B cell (primary cell): ENCODE results near the gene L3MBTL4.

Source experiments
- CTCF ChIP-seq: fragments of 200-600 bp; IDR thresholded peaks from one replicate; pipeline ENCODE4 v1.8.0; 2022; ENCODE audit warnings: antibody characterized with exemption, mild to moderate bottlenecking
- EZH2 ChIP-seq: IDR thresholded peaks from 2 replicates; pipeline ENCODE4 v1.6.1; 2012; ENCODE audit warnings: borderline replicate concordance, low read depth, mild to moderate bottlenecking, moderate library complexity, low read length; ENCODE audit not compliant: insufficient read depth, poor library complexity, severe bottlenecking

DNA sequence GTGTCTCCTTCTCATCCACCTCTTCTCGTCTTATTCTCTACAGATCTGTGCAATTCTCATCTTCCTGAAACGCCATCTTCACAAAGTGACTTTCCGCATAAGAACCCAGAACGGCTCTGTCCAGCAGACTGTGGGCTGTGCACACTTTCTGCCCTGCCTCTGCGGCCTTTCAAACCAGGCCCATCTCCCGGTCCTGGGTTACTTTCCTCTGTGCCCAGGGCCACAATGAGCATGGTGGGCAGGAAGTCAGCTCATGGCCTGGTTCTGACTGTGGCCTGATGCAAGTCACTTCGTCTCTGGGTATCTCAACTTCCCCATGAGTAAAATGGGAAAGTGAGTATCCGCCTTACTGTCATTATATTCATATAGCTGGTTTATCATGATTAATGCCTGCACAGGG lies 447.7 kb downstream of the L3MBTL4 start:
- TF ChIP-seq CTCF (no peak), EZH2 (no peak)
